RKO (cell line): ENCODE results near the gene RLF.

Source experiments
- DNase-seq: peaks from one replicate; pipeline ENCODE4 v3.0.0-alpha.2; 2016; ENCODE audit warnings: low spot score

The RLF gene

DNA sequence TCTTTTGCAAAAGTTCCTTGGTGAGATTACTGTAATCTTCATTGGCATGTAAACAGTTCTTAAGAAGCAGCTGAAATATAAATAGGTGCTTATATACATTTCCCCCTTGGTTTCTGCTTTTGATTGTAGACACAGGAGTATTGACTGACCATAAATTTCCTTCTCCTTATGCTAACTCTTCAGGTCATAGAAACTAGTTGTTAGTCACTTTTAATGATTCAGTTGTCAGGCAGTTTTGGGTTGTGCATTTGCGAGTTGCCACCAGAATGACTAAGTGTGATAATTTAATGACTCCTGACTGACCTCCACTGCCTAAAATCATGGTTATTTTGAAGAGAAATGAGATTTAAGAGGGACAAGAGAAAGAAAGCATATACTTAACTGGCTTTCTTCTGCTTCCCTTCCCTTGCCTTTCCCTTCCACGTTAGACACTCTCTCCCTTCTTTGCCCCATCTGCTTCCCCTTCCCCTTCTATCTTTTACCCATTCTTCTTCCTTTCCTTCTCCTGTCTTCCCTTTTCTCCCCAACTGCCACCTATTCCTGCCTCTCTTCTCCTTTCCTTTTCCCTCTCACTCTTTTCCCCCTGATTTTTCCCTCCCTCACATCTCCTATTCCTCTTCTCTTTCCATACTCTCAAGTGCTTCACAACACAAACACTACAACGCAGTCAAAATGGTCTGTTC lies 109.1 kb downstream of the RLF start:
- peak; percentile 80 for DNase-seq

DNA sequence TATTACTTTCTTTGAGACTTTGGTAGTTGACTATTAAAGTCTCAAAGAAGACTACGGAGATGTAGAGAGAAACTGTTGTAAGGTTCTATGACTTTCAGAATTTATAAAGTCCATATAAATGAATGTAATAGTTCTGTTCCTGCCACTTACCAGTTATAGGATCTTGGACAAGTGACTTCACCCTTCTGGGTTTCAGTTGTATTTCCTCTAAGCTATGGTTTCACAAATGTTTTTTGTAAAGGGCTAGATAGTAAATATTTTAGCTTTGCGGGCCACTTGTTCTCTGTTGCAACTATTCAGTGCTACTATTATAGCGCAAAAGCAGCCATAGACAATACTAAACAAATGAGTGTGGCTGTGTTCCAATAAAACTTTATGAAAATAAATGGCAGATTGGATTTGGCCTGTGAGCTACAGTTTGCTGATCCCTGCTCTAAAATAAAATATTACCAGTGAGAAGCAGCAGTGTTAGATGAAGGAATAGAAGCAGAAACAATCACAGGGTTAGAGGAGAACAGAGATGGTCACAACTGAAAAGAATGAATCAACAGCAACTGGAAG lies 111.5 kb downstream of the RLF start:
- DNase-seq: no peak

DNA sequence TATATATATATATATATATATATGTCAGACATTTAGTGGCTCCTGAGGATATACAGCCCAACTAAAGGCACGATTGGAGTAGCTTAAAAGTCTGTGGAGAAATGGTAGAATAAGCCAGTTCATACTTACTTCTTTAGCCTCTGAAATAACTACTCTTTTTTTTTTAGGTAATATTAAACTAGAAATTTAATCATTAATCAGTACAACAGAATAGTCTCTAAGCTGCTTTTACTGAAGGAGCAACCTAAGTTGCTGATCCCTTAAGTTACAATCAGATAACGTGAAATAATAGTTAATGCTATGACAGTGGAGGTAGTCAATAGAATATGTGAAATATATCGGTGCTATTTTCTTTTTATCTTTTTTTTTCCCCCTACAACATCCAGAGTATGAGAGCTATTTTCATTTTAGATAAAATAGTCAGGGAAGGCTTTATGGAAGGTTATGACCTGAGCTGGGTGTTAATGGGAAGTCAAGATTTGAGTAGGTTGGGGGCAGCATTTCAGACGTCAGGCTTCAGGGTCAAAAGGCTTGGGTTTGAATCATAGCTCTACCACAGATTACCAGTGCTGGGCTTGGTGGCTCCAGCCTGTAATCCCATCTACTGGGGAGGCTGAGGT lies 112.5 kb downstream of the RLF start:
- DNase-seq: no peak

- DNase-seq: no peak
Measured at GRCh38 chr1:40274331-40274730, 113.1 kb downstream of the RLF start.

DNA sequence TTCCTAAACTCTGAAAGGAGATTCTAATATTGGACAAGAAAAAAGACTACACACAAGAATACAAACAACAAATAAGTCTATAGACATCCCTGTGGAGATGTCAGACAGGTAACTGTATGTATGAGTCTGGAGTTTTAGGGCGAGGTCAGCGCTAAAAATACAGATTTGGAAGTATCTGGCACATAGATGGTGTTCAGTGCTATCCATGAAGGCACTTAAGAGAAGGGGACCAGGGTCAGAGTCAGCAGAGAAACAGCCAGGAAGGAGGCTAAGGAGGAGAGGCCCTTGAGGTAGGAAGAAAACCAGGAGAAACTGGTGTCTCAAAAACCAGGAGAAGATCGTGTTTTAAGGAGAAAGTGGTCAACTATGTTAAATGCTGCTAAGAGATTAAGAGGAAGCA lies 114.9 kb downstream of the RLF start:
- DNase-seq: no peak

GRCh38 chr1:40281853-40282252 lies 120.7 kb downstream of the RLF start:
- no peak for DNase-seq
